ENCODE data around the gene IMMP2L.

IMMP2L gene

DNA sequence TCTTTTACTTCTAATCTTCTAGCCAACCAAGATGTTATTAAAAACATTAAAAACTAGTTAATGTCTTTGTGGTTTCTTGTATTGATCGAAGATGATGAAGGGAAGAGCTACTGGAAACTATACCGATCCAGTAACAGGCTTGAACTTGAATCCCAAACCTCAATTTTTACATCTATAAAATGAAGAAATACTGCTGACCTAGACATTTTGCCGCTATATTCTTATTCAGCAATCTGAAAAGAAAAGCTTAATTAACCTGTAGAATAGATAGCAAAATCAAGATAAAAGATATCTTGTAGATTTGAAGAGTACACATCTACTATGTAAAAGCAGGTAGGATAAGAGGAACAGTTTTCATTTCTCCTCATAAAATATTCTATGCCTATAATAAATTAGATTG is 797.4 kb downstream of the IMMP2L start:
- no peak for DNase-seq

DNA sequence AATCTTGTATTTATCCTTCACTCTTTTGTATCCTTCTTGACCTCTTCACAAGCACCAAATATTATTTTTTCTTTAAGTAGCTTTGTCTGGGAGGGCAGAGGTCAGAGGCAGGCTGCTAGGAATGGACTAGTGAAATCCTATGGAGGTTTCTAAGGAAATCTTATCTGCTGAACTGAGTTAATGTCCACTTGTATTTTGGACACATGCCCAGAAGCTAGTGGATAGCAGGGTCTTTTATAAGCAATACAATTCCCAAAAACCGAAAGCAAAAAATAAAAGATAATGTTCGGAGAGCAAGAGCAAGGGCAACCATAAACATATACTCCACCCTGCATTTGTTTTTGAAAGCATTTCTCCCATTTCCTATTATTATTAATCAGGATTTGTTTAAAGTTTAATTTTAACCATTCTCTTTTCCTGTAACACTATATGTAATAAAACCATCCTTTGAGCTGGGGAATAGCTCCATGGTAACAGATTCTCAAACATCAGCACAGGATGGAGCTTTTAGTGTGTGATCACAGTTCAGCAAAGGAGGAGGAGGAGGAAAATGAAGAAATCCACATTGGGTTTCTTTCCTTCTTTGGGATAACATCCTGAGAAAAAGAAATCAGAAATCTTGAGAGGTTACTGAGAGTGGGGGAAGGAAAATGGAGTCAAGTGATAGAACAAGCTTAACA is 799.6 kb downstream of the IMMP2L start:
- DNase-seq = no peak

DNA sequence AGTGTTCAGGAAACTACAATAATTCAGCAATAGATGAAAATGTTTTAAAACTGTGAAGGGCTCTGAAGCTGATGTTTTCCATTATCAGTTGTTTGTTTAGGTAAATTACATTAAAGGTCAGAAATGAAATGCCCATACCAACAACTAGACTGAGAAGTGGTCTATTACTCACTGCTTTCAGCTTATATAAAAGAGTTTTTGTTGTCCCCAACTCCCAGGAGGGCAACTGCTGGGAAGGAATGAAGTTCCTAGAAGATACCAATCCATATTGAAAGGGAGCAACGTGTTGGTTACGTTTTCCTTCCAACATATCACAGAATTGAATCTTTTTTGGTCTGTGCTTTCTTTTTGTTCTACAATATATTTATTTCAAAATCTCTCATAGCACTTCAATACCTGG is 802.0 kb downstream of the IMMP2L start:
- no peak for DNase-seq

DNA sequence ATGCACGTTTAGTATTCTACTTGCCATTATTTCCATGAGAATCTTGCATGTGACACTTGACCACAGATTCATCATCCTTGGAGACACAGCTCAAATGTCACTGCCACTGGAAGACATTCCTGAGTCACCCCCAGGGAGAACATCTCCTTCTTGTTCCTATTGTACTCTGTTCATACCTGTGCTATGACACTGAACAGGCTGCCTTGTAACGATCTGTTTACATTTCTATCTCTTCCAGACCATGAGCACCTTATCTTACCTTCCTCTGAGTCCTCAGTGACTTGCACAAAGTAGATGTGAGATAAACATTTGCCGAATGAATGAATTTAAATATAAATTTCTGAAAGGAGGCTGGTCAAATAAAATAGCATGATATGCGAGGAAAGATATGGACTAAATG is 803.2 kb downstream of the IMMP2L start:
- no peak for DNase-seq

DNA sequence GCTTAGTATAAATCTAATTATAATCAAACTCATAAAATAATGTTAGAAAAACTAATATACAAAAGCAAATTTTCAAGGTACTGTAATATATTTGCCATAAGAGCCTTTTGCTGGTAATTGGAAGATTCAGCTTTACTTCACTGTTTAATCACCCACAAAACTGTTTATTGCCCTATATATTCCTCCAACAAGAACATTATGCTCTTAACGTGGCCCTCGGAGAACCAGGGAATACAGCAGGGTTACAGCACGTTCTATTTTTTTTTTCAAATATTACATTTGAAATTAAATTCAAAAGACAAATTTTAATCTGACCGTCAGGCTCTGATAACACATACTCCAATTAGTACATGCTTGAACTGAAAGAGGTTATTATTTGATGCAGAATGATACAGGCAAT is 807.6 kb downstream of the IMMP2L start:
- no peak for DNase-seq

DNA sequence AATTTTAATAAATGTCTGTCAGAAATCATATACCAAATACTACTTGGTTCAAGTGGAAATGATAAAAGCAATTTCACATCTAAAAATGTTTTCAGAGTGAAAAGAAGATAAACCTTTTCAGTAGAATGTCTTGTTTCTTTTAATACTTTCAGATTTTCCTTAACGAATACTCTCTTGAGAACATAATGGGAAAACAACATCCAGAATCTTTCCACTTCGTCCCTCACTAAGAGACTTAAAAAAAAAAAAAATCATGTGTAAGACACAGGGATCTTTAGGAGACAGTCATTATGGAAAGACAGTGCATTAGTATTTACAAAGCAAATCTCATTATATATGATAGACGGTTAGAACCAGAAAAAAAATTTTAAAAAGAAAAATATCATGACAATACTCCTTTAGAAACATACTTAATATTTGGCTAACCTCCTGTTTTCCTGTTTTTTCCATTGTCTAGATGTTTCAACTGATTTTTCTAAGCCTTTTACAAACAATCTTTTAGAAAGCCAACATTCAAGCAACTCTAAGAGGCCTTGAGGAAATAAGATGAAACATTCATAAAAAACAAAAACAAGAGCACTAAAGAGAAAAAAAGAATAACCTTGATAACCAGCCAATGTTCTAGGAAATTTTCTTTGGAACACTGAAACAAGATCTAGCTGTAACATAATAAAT is 811.2 kb downstream of the IMMP2L start:
- DNase-seq = no peak

DNA sequence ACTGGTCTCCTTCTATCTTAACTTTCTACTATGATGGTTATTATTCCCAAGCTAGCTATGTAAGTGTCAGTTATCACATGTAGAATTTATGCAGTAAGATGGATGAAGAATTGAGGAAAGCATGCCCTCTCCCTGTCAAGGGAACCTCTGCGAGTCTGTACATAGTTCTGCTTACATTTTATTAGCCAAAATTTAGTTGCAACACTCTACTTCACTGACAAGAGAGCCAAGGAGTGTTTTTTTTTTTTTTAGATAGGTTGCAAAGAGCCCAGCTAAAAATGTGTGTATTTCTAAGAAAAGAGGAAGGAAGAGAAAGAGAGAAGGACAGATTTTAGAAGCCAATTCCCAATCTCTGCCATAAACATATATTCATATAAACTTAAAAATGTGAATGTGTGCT is 829.1 kb downstream of the IMMP2L start:
- DNase-seq = no peak

DNA sequence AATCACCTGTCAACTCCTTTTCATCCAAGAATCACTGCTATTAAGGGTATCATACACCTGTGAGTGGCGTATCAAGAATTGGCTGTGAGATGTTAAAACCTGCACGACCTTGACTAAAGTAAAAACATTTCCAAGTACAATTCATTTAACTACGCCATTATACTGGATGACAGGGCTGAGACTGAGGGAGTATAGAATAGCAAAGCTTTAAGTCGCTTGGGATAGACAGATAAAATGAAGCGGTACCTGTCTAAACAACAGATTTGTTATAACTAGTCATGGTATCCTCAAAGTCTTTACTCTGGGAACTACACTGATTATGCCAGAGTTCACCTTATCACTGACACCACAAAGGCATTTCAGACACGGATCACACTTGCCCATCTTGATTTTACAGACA is 837.5 kb downstream of the IMMP2L start:
- no peak for DNase-seq

DNA sequence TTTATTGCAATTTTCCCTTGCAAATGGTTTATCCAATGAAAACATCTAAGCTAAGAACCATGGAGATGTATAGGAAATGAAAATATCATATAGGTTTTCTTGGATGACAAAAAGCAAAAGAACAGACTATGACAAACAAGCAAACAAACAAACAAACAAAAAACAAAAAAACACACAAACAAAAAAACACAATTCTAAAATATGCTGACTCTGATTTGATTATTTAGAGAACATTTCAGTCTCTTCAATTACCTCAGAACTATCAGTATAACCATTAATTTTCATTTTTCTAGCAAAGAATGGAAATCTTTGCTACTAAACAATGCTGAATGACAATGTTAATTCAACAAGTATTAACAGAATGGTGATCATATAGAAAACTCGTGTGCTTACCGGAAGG is 840.9 kb downstream of the IMMP2L start:
- no peak for DNase-seq

DNA sequence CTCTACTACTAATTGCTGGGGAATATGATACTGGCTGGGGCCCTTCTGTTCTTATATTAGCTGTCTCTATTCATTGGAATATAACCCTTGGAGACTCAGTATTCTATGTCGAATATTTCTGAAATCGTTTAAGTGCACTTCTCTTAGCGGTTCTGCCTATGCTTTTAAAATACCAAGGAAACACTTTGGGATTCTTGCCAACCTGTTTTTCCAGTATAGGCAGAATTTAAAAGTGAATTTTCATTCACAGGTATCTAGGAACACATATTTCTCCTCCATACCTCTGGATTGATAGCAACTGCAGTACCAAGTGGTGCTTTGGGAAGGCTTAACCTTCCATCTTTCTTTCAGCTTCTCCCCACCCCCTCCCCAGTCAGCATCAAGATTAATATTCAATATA is 841.7 kb downstream of the IMMP2L start:
- no peak for DNase-seq

DNA sequence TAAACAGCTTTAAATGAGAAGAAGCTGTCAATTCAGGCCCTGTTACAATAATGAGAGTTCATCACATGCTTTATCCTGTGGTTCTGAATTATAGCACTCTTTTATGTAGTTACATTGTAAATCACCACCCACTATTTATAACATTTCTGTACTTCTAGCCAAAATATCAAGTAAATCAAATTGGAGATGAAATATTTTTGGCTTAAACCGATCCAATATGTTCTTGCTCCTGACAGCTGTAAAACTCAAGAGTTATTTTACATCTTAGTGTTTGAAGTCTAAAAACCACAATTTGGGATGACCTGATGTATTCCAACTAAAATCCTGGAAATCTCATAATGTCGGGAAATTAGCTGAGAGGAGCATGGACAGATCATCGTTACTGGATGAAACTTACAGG is 842.6 kb downstream of the IMMP2L start:
- DNase-seq = peak in 1 of 2 experiments; percentile 42

DNA sequence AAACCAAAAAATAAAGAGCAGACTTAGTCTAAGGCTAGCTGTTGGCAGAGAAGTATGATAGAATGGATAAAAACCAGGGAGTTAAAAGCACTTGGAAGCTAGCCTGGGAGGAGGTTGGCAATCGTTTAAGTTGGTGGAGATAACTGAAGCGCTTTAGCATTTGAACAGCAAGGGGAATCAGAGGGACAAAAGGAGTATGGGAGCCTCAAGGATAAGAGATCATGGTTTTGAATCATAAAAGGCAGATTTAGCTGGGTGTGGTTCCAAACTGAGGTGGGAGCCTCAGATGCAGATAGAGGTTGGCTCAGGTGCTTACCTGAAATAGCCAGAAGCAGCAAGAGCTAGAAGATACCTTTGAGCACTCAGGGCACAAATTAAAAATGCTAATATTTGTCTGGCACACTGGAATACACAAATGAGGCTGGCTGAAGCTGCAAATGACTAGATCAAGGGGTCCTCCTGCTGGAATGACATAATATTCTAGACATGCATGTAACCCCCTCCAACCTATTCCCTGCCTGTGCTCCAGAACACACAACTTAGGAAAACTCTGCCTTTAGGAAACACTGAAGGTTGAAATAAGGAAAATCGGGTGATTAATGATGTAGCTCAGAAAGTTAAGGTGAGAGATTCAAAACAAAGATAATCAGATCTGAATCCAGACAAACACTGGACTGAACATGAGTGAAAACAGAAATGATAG is 843.6 kb downstream of the IMMP2L start:
- peak in 1 of 2 experiments; percentile 54 for DNase-seq

DNA sequence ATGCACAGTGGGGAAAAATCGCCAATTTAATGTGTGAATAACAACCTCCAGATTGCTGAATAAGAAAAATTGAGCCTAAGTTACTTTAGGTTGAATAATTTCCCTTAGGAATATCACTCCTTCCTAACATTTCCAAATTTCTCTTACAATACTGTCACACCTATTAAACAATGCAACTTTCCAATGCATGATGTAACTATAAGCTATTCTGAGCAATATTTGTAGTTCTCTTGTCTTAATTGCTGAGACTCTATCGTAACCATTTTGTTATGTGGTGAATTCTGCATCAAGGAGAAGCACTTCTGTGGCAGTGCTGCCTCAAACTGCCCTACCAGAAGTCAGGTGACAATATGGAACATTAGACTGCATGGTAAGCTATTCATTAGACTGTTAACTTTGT is 858.1 kb downstream of the IMMP2L start:
- DNase-seq = no peak

DNA sequence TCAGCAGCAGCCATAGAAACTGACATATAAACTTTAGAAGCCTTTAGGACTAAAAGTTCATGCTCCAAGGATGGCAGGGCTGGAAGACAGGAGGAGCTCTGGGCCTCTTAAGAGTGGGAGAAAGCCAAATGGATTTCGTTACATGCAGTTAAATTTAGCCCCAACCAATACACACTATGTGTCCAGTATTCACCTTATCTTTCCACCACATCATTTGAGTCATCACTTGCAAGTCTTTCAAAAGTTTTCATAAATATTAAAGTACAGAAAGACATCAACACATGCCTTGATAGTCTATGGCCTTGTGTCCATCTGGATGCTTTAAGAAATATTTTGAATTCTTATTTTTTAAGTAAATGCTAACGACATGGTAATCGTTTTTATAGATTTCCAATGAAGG is 863.7 kb downstream of the IMMP2L start:
- no peak for DNase-seq

DNA sequence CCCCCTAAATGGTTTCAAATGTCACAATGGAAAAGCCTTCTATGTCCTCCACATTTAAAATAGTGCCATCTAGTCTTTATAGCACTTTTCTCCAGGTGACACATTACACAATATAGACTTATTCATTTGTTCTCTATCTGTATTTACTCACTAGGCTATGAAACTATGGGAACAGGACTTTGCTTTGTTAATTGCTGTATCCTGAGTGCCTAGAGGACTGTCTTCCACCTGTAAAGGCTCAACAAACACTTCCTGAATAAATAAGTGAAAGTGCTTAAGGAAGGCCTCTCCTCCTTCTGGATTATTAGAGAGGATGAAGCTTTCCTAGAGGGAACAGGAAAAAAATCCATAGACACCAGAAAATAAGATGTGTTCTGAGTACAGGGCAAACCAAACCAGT is 868.9 kb downstream of the IMMP2L start:
- DNase-seq = no peak

DNA sequence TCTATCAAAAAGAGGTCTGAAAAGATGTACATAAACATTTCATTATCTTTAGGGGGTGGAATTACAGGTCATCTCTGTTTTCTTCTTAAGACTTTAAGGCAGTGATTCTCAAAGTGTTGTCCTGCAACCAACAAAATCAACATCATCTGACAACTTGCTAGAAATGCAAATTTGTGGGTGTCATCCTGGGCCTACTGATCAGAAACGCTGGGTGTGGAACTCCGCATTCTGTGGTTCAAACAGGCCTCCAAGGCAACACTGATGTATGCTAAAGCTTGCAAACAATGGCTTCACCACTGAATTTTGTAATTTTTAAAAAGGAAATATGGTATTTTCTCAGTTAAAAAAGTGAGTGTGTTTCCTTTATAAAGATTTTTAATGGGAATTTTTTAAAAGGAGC is 873.4 kb downstream of the IMMP2L start:
- DNase-seq = no peak

DNA sequence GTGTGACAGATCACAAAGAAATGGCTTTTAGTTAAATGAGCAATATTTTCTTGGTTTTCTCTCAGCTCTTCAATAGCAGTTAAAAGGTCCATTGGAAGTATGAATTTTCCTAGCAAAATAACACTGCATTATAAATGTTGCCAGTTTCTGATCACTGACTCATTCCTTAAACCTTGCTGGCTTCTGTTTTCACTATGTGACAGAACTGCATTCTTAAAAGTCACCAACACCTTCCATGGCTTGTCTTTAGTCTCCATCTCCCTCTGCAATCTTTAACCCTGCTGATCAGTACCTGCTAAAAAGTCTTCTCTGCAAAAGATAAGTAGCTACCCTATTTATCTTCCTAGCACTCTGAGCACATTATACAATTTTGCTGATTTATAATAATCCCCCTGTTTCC is 876.4 kb downstream of the IMMP2L start:
- no peak for DNase-seq

DNA sequence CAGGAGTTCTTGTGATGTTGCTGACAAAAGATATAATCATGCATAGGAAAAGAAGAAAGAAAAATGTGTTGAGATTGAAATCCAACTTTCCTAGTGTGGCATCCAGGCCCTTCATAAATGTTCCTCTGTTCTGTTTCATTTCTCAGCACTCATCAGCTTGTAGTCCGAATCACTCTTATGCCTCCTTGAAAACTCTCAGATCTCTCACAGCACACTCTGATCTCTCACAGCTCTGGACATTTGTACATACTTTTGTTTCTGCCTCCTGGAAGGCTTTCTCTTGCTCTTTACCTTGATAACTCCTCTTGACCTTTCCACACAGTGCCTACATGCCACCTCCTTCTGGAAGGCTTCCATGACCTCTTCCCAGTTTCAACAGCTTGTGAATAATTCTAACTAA is 880.4 kb downstream of the IMMP2L start:
- DNase-seq = no peak

DNA sequence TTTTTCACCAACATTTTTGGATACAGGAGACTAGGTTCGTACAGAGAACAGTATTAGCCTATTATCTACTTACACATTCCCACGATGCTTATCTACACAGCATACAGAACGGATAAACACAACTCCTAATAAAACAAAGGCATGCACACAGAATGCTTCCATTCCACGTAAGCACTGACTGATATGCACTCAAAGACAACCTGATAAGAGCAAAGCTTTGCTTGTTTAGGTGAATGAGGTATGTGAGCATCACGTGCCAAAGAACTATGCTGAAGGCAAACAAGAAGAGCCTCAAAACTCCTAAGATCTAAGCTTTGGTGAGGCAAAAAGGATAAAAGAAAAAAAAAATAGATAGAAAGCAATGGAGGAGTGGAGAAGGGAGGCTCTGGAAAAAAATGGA is 884.9 kb downstream of the IMMP2L start:
- DNase-seq = no peak

DNA sequence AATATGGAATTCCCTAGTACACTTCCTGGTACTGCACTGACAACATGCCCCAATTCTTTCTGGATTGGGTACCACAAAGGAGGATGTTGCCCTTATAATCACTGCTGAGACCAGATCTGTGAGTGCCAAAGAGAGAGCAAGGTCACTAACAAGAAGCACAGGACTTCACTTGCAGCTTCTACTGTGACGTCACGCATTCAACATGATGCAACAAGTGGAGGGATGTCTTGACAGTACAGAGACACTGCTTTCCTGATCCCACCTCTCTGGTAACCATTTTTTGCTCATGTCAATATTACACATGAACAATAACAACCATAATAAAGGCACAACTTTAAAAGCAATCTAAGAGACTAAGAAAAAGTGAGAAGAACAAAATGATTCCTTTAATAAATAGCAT is 885.5 kb downstream of the IMMP2L start:
- no peak for DNase-seq

DNA sequence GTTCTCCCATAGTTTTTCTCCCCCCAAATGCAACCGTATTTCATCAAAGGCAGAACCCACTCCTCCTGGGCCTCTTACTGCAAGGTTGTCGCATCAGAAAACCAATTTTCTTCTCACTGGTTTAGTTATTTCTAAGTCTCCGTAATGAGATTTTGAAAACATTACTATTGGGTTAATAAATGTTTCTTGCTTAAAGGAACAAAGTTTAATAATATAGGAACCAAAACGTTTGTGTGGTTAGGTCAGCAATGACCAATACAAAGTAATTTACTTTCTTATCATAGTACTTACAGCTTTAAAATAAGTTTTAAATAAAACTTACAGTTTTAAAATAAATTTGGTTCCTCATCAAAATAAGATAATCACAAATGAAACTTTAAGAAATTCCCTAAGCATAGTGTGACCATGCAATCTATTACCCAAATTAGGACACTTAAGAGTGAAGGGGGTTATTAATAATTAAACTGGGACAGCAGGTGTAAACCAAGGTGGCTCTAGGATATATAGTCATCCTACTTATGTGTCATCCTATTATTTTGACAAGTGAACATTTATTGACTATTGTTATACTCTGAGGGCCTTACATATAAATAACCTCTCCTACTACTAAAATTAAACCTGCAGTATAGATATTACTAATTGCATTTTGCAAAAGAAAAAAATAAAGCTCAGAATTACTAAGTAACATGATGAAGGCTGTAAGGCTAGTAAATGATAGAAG is 886.7 kb downstream of the IMMP2L start:
- DNase-seq = no peak

DNA sequence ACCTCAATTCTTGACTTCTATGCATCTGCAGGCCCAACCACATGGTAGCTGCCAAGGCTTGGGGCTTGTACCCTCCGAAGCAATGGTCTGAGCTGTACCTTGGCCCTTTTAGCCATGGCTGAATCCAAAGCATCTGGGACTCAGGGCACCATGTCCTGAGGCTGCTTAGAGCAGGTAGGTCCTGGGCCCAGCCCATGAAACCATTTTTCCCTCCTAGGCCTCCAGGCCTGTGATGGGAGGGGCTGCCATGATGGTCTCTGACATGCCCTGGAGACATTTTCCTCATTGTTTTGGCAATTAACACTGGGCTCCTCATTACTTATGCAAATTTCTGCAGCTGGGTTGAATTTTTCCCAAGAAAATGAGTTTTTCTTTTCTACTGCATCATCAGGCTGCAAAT is 889.1 kb downstream of the IMMP2L start:
- DNase-seq = no peak

DNA sequence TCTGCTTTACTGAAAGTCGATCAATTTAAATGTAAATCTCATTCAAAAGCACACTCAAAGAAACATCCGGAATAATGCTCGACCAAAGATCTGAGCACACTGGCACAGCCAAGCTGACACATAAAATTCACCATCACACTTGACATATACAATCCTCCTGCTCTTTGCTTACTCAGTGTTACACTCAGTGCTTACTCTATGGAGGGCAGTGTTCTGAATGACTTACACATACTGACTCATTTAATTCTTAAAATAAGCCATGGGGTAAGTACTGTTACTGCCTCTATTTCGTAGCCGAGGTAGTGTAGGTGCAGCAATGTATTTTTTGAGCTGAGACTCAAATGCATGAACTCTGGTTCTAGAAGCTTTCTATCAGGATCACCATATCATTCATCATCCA is 892.9 kb downstream of the IMMP2L start:
- DNase-seq = no peak

DNA sequence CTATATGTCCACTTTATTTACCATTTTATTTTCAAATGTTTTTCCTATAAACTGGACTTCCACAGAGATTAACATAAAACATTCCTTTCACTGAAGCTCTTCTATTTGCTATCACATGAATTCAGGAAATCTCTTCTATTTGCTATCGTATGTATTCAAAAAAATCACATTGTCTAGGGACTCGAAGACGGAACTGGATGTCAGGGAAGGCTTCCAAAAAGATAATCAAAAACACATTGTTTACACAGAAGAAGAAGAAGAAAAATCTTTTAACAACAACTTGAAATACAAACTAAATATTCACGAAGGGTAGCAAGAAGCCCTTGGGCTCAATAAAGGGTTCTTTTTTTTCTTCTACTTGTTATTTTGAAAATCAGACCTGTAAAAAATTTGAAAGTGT is 897.5 kb downstream of the IMMP2L start:
- no peak for DNase-seq
